ENCODE measurements around the gene ZNF524. TPM values are rescaled to one million over a fixed set of nuclear protein-coding genes. Genes with fewer than 3 reads are reported as not detected.

ZNF524 gene
- total RNA-seq, 1 donor from 2014 or later: 16.0 TPM

- no peak for DNase-seq
Measured at GRCh38 chr19:55642153-55643002, 42.3 kb downstream of the ZNF524 start.

- peak; percentile 80 for DNase-seq
Measured at GRCh38 chr19:55643003-55643886, 43.2 kb downstream of the ZNF524 start, which contains the start of gene ZNF581. ZNF581 (plus strand) TSS chr19:55643649; CDS start chr19:55644572, 923 bp downstream.

DNA sequence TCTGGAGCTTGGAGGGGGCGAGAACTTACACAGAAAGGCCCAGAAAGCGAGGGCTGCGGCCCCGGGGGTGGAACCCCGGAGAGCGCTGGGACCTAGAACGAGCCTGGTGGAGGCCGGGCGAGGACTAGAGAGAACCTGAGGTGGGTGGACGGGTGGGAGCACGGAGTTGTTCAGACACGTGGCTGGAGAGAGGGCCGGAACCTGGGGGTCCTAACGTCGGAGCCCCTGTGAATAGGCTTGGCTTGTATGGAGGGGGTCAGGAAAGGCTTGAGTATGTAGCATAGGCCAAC is 43.7 kb downstream of the ZNF524 start:
- DNase-seq: no peak

GRCh38 chr19:55644191-55644833 is 44.2 kb downstream of the ZNF524 start:
- no peak for DNase-seq

- no peak for DNase-seq
Measured at GRCh38 chr19:55644842-55645511, 44.9 kb downstream of the ZNF524 start.

GRCh38 chr19:55645512-55645881 is 45.4 kb downstream of the ZNF524 start:
- no peak for DNase-seq

DNA sequence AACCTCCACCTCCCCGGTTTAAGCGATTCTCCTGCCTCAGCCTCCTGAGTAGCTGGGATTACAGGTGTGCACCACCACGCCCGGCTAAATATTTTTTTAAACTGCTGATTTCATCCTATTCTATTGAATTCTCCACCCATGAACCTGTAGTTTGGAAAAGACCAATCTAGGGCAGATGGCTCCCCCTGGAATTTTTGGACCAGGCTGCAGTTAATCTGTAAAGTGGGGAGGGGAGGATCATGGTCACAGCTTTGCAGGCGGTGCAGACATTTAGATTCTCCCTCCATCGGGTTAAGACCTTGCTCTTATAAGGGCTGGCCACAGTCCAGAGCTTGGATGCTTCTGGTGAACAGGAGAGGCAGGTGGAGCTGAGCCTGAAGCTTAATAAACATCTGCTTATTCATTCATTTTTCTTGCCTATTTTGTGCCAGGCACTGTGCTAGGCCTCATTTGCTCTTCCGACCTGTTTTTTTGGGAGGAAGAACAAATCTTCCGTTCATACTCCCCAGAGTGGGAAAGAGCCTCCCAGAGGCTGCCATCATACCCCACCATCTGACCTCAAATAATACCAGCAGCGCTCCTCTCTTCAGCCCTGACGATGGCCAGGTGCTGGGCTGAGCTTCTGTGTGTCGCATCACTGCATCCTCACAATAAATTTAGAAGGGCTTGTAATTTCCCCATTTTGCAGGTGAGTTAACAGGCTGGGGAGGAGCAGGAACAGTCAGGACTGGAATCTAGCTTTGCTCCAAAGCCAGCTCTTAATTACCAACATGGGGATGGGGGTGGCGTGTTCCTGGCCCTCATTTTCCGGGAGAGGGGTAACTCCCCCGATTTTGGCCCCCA is 47.0 kb downstream of the ZNF524 start:
- DNase-seq: no peak

- peak; percentile 91 for DNase-seq
Measured at GRCh38 chr19:55647732-55648584, 47.9 kb downstream of the ZNF524 start, which contains the start of gene CCDC106. CCDC106 (plus strand) TSS chr19:55648212; CDS start chr19:55649047, 835 bp downstream.

GRCh38 chr19:55648585-55649267 is 48.6 kb downstream of the ZNF524 start:
- DNase-seq: no peak

- no peak for DNase-seq
Measured at GRCh38 chr19:55649268-55650125, 49.4 kb downstream of the ZNF524 start.

- no peak for DNase-seq
Measured at GRCh38 chr19:55650126-55650557, 50.1 kb downstream of the ZNF524 start.

GRCh38 chr19:55650602-55651230 is 50.6 kb downstream of the ZNF524 start:
- DNase-seq: no peak

DNA sequence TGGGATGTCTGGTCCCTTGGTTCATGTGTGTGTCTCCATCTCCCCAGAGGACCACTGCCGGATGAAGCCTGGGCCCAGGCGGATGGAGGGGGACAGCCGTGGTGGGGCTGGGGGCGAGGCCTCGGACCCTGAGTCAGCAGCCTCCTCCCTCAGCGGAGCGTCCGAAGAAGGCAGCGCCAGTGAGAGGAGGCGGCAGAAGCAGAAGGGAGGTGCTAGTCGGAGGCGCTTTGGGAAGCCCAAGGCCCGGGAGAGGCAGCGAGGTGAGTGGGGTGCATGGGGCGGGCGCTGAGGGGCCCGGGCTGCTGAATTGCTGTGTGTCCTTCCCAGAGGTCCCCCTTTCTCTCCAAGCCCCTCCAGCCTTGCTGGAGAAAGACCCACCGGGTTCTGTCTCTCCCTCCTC is 51.1 kb downstream of the ZNF524 start:
- no peak for DNase-seq

DNA sequence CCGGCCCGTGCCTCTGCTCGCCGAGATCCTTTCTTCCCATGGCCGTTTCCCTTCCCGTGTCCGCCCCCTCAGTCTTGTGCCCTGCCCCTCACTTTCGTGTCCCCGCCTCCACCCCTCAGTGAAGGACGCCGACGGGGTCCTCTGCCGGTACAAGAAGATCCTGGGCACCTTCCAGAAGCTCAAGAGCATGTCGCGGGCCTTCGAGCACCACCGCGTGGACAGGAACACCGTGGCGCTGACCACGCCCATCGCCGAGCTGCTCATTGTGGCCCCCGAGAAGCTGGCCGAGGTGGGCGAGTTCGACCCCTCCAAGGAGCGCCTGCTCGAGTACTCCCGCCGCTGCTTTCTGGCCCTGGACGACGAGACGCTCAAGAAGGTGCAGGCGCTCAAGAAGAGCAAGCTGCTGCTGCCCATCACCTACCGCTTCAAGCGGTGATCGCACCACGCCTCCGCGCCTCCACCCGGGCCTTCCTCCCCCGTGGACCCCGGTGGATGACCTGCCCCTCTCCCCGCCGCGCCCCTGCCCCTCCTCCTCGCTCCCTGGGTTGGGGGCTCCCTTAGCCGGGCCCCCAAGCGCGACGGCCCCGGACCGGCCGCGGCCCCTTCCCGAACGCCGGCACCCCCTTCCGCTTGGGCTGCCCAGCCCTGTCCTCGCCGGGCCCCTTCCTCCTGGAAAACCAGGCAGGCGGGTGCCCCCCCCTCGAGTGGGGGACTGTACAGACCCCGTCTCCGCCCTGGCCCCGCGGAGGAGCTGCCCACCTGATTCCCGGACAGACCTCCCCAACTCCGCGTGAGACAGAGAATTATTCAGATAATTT is 52.4 kb downstream of the ZNF524 start:
- no peak for DNase-seq

All from tongue (tissue), 2 donors.